ENCODE results near the gene DPP6. TPM values are rescaled to one million over a fixed set of nuclear protein-coding genes. Genes with fewer than 3 reads are reported as not detected.
A peak's percentile ranks its signal among the peaks of the same experiment; 100 is the strongest.

The DPP6 gene
- total and polyA plus RNA-seq, 9 of the 15 experiments (the other 6 are each of a cell fraction or from before 2014, with no cell fraction given) = not detected

DNA sequence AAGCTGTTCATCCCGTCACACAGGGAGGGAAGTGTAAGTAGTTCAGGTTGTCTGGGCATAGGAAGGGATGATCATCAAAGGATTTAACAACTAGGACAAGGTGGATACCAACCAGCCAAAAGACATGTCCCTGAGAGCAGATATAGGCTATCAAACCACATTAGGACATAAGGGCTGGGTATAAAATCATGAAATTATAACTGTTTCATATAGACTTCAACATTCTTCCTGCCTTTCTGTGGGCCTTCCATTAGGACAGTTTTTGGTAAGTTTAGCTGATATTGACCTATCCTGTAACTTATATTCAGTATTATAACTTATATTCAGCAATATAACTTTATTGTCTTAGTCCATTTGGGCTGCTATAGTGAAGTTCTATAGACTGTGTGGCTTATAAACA, 759.8 kb downstream of the DPP6 start:
- no peak overlapping the region for H3K4me3 ChIP-seq
- in situ Hi-C loops (cut with MboI) (no loop called here), intact Hi-C loops (cut with micrococcal nuclease) (no loop called here)
- TF ChIP-seq ZNF23 (CRISPR knock-in tag; IDR thresholded peaks at IDR 0.05) = no peak
- TF ChIP-seq CBX3 (IDR thresholded peaks at IDR 0.05; ENCODE audit: borderline replicate concordance in 1 of 2, low read length in 2 of 2) = peak in 1 of 2 experiments; percentile 32; a peak in 1 of 3 replicates
- TF ChIP-seq EHMT2 (IDR thresholded peaks at IDR 0.05) = no peak
- TF ChIP-seq SP2 (IDR thresholded peaks at IDR 0.05; ENCODE audit: extremely low read depth, low read depth, low read length, poor library complexity, severe bottlenecking) = no peak
- peak; percentile 61; the same call in 1 of the 2 replicates for TF ChIP-seq TRIM28 (IDR thresholded peaks at IDR 0.05)
- peak; percentile 97 for TF ChIP-seq ZFP1 (CRISPR knock-in tag; IDR thresholded peaks at IDR 0.05)
- TF ChIP-seq POLR2A (conservative IDR thresholded peaks at IDR 0.05) = no peak
- H3K79me2 ChIP-seq (ENCODE audit: control insufficient read depth, insufficient read depth, low read length) = no peaks in the 10 kb centered on the region
- H3K36me3 ChIP-seq (ENCODE audit: control insufficient read depth, insufficient read depth, low read length) = no peaks in the 10 kb centered on the region
- no peak for FAIRE-seq
- H4K20me1 ChIP-seq (replicated peaks; ENCODE audit: control insufficient read depth, insufficient read depth, low read length) = no peaks in the 10 kb centered on the region
- ChIA-PET POLR2A (interaction anchor here (0.6 to 1.1 kb wide), 2 partner anchors 13 to 46 kb away, joined by 3 read pairs; no protein-coding TSS in a partner anchor), CTCF (ENCODE audit: low intra/inter-chr PET ratio) (no interaction called here)
- H3K27ac ChIP-seq (ENCODE audit: extremely low read depth, low read depth, low read length) = no peak overlapping the region
- 4% methylated on average over 1 of the region's 1 CpG for WGBS (ENCODE audit: insufficient coverage, low coverage, missing lambda C conversion rate)
- BruUV-seq (replicated peaks) = no TSS peak
- H3K4me1 ChIP-seq (replicated peaks in 1 of 2; ENCODE audit: control insufficient read depth in 2 of 2, insufficient read depth in 2 of 2, low read length in 2 of 2) = no peaks in the 10 kb centered on the region
- no peak for DNase-seq (ENCODE audit: extremely low read depth in 1 of 4, low spot score in 3 of 4)
- no peak overlapping the region for H2AFZ ChIP-seq (ENCODE audit: low read depth, low read length)
- no peaks in the 10 kb centered on the region for H3K9me1 ChIP-seq (ENCODE audit: control insufficient read depth, insufficient read depth, low read length)
- ATAC-seq = no peak
- no peak overlapping the region for H3K4me2 ChIP-seq (ENCODE audit: insufficient read depth, low read length)
- no peak overlapping the region for H3K9ac ChIP-seq (ENCODE audit: insufficient read depth in 1 of 2, low read depth in 2 of 2, low read length in 2 of 2)
- peaks cover 10% of the 10 kb centered on the region for H3K9me3 ChIP-seq (replicated peaks; ENCODE audit: control insufficient read depth, insufficient read depth, low read depth, low read length)
- H3K27me3 ChIP-seq (ENCODE audit: control insufficient read depth in 2 of 2, insufficient read depth in 2 of 2, low read length in 2 of 2) = peaks cover 0 to under 1% of the 10 kb centered on the region in 2 experiments; a peak in 2 of 5 replicates
